ENCODE measurements around the gene IQGAP2.
A peak's percentile ranks its signal among the peaks of the same experiment; 100 is the strongest.

The IQGAP2 gene

DNA sequence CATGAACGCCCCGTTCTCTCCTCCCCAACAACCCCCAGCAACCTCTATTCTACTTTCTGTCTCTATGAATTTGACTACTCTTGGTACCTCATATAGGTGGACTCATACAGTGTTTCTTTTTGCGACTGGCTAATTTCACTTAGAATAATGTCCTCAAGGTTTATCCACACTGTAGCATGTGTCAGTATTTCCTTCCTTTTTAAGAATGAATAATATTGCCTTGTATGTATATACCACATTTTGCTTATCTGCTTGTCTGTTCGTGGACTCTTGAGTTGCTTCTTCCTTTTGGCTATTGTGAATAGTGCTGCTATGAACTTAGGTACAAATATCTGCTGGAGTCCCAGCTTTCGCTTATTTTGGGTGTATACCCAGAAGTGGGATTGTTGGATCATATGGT lies 42.7 kb downstream of the IQGAP2 start:
- DNase-seq (ENCODE audit: low read depth in 3 of 3) = no peak

DNA sequence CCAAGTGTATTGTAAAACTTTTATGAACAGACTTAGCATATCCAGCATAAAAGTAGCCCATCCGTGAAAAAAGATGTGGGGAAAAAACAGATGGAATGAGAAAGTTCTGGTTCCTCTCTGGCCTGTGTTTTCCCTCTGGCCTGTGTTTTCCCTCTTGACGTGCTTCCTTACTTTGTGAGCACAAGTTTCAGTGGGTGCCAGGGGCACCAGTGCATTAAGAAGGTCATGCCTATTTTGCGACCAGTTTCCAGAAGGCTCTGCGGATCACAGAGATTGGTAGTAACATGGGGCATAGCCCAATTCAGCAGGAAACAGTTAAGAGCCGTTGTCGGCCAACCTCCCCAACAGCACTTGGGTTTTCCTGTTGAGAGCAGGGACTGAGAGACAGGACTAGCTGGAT lies 43.7 kb downstream of the IQGAP2 start:
- DNase-seq (ENCODE audit: low read depth in 3 of 3) = no peak

DNA sequence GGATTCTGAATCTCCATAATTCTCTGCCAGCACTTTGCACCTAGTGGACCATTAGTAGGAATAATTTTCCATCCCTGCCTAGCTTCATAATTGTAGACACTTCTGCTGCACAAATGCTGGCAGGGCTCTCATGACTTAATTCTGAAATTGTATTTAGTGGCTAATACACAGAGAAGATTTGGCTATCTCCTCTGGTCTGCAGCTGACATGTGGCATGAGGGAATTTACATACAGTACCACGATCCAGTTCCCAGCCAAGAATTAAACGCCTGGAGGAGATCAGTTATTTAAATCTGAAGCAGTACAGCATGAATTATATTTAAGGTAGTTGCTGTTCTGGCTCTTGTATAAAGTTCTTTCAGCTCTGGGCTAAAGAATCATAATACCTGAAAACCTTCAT lies 46.5 kb downstream of the IQGAP2 start:
- DNase-seq (ENCODE audit: low read depth in 3 of 3) = no peak

DNA sequence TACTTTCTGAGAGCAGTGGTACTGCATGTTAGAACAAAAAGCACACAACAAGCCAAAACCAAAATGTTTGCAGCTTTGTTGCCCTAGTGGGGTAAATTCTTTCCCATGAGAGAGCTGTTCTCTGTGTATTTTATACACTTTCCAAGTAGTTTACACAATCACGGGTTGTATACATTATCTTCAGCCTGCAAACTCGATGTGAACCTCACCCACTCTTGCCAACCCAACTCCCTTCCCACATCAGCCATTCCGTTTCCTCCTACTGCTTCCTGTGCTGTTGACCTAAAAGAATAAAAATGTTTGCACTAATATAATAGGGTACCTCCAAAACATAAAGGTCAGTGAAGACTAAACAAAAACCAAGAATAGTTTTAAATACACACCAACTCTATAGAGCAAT lies 47.0 kb downstream of the IQGAP2 start:
- no peak for DNase-seq (ENCODE audit: low read depth in 3 of 3)

DNA sequence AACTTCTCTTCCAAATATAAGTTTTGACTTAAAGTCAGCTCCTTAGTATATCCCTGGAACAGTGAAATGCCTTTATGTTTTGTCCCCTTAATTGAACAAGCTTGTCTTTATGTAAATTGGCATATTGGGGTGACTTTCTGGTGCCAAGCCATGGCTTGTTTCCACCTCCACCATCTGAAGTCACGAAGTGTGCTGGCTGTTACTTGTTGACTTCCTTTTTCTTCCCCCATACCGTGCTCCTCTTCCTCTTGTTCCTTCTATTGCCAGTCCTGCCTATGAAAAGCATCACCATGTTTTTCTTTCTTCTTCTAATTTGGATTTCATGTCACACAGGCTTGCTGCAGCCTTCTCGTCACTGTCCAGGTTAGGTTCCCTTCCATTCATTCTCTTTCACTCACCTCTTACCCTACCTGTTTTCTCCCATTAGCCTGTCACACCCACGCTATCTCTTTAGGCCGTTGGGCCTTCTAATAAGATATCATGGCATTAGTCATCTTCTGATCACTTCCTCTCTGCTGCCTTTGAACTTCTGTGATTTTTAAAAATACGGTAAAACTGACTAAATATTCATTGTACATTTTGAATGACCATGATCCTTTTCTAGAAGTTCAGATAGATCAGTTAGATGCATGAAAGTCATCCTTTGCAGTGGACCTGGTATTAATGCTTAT lies 48.1 kb downstream of the IQGAP2 start:
- no peak for DNase-seq (ENCODE audit: low read depth in 3 of 3)

DNA sequence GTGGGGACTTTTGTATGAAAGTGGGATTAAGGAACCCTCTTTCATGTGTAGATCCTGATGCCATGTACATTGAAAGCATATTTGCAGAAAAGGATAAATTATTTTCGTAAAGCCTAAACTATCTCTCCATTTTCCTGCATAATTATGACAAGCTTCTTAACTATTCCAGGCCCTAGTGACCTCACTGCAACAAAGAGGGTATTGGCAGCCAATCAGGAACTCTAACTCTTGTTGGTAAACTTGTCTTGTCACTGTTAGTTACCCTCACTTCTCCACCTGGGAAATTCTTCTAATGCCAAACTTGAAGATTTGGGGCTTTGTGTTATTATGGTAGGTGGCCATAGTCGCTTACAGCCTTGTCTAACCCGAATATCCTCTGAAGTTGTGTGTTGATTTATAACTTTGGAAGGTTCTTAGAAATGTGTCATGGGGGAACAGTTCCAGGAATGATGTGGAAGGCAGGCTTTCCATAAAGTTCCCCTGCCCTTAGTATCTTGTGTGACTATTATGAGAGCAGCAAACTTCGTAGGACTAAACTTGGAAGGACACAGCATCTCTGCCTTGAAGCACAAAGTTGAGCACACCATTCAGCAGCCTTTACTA lies 52.5 kb downstream of the IQGAP2 start:
- no peak for DNase-seq (ENCODE audit: low read depth in 3 of 3)

DNA sequence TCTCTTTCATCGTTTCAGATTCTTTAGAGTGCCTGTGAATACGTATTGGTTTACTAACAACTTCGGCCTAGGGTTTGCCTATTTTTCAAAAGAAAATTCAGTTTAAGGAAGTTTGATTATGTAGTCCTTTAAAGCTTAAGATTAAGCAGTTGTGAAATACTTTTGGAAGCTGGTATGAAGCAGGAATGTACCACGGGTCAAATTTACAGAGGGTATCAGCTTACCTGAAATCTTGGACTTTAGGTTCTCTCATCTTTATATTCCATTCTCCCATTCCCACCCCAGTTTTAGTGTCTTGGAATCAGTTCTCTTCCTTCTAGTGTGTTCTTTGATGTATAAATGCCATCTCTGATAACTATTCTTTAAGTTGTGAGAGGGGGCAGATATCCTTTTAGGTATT lies 53.2 kb downstream of the IQGAP2 start:
- no peak for DNase-seq (ENCODE audit: low read depth in 3 of 3)

DNA sequence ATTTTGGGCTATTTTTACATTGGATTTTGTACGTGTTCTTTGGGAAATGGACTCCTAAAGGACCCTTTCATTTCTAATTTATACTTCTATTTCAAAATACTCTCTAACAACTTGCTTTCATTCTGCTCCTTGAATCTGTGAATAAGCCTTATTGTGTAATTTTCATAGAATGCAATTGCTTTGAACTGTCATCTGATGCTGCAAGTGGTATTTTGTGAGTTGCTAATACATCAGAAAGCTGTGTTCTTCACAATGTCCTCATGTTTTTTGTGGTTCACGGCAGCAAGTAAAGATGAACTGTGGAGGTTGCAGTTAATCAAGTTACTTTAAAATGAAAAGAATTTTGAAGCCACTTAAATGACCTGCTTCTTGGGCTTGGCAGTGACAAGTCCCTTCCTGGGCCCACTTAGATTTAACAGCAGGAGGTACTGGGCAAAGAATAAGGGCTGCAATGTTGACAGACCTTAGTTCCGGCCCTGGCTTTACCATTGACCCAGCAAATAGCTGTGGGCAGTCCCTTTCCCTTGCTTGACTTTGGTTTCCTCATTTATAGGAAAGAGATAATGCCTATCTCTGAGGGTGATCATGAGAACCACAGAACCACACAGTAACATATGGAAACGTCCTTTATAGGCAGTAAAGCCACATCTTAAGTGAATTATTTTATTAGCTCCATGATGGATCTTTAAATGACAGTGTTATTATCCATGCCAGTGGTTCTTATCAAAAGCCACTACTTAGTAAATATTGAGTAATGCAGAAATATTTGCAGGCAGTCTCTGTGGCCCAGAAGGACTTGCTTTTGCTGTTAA lies 54.8 kb downstream of the IQGAP2 start:
- no peak for DNase-seq (ENCODE audit: low read depth in 3 of 3)

DNA sequence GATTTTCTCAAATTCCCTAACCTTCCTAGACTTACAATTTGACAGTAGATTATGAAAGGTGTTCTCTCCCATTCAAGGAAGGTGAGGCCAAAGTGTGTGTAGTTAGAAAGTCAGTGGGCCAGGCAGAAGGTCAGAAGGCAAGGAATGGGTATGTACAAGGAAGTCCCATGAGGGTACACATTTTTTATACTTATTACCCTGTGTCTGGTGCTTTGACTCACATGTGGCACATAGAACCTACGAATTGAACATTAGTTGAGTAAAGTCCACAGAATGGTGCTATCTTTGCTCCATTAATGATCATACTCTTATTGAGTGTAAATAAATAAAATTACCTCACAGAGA lies 55.4 kb downstream of the IQGAP2 start:
- DNase-seq (ENCODE audit: low read depth in 3 of 3) = no peak

DNA sequence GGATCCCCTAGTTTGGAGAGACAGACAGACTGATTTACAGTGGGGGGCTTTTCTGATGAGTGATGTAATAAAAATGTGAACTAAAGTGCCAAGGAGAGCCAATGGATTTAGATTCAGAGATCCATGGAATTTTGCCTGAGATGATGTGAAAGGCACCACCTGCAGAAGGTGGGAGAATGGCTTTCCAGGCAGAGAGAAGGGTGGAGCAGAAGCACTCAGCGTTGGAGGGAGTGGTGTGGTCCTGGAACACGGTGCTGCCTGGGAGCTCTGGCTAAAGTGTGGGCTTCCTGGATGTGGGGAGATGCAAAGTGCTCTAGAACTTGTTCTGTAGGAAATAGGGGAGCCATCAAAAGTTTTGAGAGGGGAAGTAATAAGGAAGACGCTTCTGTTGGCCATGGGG lies 57.0 kb downstream of the IQGAP2 start:
- DNase-seq (ENCODE audit: low read depth in 3 of 3) = no peak

DNA sequence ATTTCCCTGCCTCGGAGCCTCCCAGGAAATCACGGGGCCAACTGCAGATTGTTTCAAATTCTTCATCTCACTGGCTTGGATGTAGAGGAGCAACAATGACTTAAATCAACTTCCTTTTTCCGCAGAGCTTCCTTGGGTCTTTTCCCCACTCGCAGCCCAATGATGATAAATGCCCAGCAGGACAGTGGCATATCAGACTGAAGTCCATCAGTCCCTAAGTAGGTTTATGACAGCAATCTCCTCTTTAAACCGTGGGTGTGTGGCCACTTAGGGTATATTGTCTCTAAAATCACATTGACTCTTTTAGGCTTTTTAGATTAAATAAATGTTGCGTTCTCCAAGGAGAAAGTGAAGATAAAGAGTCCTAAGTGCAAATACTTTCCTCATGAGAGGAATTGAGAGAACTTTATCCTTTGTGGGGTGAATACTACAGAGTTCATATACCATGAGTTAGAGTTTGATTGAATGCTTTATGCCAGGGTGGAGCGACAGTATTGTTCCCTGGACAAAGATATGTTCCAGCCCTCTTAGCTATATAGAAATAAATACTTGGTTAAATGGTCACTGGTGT lies 59.1 kb downstream of the IQGAP2 start:
- no peak for DNase-seq (ENCODE audit: low read depth in 3 of 3)

DNA sequence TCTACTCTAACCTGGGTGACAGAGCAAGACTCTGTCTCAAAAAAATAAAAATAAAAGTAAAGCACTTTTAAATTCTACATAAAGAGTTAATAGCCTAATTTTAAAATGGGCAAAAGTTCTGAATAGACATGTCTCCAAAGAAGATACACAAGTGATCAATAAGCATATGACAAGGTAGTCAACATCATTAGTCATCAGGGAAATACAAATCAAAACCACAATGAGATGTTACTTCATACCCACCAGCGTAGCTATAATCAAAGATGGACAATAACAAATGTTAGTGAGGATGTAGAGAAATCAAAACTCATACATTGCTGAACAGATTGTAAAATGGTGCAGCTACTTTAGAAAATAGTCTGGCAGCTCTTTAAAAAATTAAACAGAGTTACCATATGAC lies 64.1 kb downstream of the IQGAP2 start:
- DNase-seq (ENCODE audit: low read depth in 3 of 3) = no peak

DNA sequence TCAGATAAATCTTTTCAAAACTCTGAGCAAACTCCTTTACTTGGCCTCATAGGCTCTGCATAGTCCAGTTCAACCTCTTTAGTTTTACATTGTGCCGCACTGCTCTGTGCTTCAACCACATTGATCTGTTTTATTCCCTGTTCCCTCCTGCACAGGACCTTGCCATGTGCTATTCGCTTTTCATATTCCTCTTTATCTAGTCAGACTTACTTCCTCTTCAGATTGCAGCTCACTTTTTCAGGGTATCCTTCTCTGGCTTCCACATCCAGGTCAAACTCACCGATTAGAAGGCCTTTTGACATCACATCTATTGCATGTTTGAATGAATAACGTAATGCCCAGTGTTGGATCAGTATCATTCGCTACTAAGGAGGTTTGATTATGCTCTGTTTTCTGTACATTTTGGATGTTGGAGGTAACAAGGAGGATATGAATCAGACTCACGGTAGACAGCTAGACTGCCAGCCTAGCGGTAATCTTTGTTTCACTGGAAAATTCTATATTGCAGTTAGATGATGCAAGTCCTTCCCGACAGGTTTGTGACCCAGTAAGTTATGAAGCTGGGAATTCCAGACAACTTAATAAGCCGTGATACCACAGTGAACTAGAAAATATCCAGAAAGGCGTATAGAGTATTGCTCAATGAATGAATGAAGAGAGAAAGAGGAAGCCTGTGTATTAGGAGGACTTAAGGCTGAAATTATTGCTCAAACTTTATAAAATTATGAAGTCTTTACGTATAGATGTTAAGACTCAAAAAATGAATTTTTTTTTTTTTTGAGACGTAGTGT lies 65.7 kb downstream of the IQGAP2 start:
- no peak for DNase-seq (ENCODE audit: low read depth in 3 of 3)

DNA sequence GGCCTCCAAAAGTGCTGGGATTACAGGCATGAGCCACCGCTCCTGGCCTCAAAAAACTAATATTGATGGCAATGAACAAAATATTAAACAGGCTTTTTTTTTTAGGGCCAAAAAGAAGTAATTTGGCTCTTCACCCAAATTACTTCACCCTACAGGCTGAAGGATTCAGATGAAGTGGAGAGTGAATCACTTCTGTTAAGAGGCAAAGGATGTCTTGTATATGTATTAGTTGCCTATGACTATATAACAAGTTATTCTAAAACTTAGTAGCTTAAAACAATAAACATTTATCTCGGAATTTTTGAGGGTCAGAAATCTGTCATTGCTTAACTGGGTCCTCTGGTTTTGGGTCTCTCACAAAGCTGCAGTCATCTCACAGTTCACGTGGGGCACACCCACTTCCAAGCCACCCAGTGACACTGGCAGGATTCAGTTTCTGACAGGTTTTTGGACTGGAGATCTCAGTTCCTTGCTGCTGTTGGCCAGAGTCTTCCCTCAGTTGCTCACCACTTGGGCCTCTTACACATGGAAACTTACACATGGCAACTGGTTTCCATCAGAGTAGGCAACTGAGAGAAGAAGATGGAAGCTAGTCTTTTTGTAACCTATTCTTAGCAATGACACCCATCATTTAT lies 66.7 kb downstream of the IQGAP2 start:
- DNase-seq (ENCODE audit: low read depth in 3 of 3) = no peak

DNA sequence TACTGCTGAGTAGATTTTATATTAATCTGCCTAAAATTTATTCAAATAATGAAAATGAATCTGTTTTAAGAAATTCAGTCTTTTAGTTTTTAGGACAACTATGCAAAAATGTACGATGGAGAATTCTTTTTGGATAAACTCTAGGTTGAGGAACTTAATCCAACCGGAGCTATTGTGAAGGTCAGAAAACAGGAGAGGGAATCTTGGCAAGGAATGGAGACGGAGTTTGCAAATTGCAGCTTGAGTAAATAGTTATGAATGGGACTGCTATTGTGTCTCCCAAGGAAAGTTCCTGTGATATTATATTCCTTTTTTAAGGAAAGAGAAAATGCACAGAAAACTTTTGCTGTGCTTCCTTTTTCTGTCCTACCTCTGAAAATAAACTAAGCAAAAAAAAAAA lies 67.9 kb downstream of the IQGAP2 start:
- DNase-seq (ENCODE audit: low read depth in 3 of 3) = no peak

DNA sequence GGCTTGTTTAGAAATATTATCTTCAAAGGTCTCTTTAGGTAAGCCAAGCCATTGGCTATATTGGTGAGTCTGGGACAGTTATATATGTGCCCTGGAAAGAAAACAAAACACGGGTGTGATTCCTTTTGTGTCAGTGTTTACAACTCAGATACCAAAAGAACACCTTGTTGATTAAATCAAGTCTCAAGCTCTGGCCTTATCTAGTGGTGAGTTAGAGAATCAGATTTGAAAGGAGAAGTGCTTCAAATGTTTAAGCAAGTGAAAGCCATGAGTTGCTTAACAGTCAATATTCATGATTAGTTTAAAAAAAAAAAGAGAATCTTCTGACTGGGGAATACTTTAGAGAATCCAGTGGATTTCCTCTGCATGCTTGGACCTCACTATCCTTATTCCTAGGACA lies 68.3 kb downstream of the IQGAP2 start:
- DNase-seq (ENCODE audit: low read depth in 3 of 3) = no peak

DNA sequence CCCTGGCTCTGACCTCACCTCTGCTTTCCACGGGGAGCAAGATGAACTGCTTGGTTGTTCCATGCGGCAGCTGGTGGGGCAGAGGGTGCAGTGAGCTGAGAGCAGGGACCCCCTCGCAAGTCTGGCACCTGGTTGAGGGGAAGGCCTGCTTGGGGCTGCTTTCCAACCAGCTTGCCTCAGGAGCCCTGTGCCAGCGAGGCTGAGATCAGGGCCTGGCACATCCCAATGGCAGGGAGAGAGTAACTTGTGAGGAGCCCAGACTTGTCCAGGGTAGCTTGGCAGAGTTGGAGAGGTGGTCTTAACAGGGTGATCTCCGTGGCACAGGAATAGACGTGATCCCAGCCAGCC lies 68.9 kb downstream of the IQGAP2 start:
- no peak for DNase-seq (ENCODE audit: low read depth in 3 of 3)

DNA sequence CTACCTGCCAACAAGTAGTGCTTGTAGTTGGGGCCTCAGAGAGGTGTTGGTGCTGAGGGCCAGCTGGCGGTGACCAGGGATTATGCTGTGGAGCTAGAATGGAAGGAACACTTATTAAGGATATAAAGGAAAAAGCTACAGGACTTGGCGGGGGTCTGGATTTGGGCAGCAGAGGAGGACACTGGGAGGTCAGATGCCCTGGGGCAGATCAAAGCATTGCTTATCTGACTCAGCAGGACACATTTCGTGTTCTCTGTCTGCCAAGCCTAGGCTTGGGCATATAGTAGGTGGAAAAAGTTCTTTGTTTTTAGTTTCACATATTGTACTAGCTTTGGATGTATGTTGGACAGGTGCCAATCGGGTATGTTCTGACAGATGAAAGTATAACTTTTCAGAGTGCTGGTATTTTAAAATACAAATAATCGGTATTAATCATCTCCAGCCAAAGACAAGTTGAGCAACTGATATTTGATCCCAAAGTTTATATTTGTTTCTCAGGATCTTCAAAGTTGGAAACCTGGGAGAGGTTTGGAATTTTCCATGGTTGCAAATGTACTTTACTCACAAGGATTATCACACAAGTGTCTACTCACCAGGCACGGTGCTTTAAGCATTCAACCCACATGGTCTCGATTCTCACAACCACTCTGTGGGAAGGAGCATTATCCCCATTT lies 69.4 kb downstream of the IQGAP2 start:
- DNase-seq (ENCODE audit: low read depth in 3 of 3) = no peak

DNA sequence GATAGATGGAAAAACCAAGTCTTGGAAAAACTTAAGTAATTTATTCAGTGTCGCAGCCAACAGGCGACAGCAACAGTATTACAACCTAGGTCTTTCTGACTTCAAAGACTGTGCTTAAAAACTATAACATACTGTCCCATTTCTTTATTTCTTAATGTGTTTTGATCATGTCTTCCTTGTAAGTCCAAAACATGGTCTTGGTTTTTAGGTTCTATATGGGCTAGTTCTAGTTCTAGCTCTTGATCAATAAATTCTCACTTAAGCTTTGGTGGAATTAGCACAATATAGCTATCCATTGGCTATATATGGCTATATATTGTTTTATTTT lies 69.9 kb downstream of the IQGAP2 start:
- no peak for DNase-seq (ENCODE audit: low read depth in 3 of 3)

DNA sequence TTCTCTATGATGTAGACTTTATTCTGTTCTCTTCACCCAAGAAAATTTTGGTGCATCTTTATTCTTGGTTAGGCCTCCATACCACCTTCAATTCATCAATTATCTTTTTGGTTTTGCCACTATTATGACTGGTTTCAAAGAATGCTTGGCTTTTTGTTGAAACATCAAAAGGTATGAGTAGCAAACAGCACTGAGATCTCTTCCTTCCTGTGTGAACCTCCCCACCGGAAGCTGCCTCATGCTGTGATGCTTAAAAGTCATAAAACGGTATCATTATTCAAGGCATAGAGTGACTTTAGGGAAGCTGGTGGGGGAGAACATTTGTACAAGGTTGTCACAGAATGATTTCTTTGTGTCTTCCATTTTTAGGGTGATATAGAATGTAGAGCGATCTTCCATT lies 70.6 kb downstream of the IQGAP2 start:
- peak in 2 of 3 experiments; percentile 36 for DNase-seq (ENCODE audit: low read depth in 3 of 3)

DNA sequence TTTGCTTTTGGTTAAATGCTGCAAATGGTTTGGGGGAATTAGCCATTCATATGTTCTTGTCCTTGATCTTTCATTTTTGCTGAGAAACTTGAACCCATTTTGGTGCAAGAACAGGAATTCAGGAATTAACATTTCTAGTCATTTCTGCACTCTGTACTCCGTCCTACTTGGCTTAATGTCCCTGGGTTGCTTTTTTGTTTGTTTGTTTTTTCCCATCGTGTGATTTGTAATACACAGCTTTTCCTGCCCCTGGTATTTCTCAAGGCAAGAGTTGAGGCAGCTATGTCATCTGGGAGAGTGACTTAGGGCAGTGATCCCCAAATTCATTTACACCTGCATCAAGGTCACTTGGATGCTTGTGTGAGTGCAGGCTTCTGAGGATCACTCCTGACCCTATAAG lies 71.3 kb downstream of the IQGAP2 start:
- DNase-seq (ENCODE audit: low read depth in 3 of 3) = no peak

Data from stimulated activated CD4-positive, alpha-beta T cell treated with anti-CD3 and anti-CD28 coated beads, TNF-alpha, amount 100 ng/mL, for 4 hours (primary cell).